MM.1S (cell line): ENCODE results near the gene TMIGD3.

ENCODE experiments used
- DNase-seq: peaks from one replicate; pipeline ENCODE4 v3.0.0-alpha.2; 2015
- H2AFZ ChIP-seq: fragments of 300-600 bp; sonication (generic); 2 replicates; pipeline ENCODE4 v1.6.0; 2016; ENCODE audit warnings: antibody characterized with exemption, low read length
- H3F3A ChIP-seq: fragments of 300-600 bp; sonication (generic); 2 replicates; pipeline ENCODE4 v1.6.1; 2016; ENCODE audit warnings: mild to moderate bottlenecking, antibody characterized with exemption, low read length, moderate library complexity, mixed read lengths; ENCODE audit not compliant: insufficient read depth
- H3K27ac ChIP-seq: fragments of 300-600 bp; sonication (generic); 2 replicates; pipeline ENCODE4 v1.5.1; 2016; ENCODE audit warnings: mild to moderate bottlenecking, low read length
- H3K27me3 ChIP-seq: fragments of 300-600 bp; sonication (generic); replicated peaks from 2 replicates; pipeline ENCODE4 v1.6.0; 2016; ENCODE audit warnings: low read length; ENCODE audit not compliant: insufficient read depth
- H3K36me3 ChIP-seq: fragments of 300-600 bp; sonication (generic); replicated peaks from 2 replicates; pipeline ENCODE4 v1.6.1; 2016; ENCODE audit warnings: mild to moderate bottlenecking, low read length, mixed read lengths; ENCODE audit not compliant: insufficient read depth
- H3K4me1 ChIP-seq: fragments of 300-600 bp; sonication (generic); 2 replicates; pipeline ENCODE4 v1.6.1; 2016; ENCODE audit warnings: low read length, mixed read lengths
- H3K4me2 ChIP-seq: fragments of 300-600 bp; sonication (generic); 2 replicates; pipeline ENCODE4 v1.6.0; 2016; ENCODE audit warnings: low read depth, low read length
- H3K4me3 ChIP-seq: fragments of 300-600 bp; sonication (generic); 2 replicates; pipeline ENCODE4 v1.5.1; 2016; ENCODE audit warnings: low read length, mixed read lengths
- H3K79me2 ChIP-seq: fragments of 300-600 bp; sonication (generic); 2 replicates; pipeline ENCODE4 v1.6.1; 2016; ENCODE audit warnings: mixed run types, low read length, mixed read lengths
- H3K9ac ChIP-seq: fragments of 300-600 bp; sonication (generic); 2 replicates; pipeline ENCODE4 v1.6.1; 2016; ENCODE audit warnings: low read length, mixed read lengths
- H3K9me2 ChIP-seq: fragments of 300-600 bp; sonication (generic); replicated peaks from 2 replicates; pipeline ENCODE4 v1.6.1; 2016; ENCODE audit warnings: mild to moderate bottlenecking, low read length, mixed read lengths; ENCODE audit not compliant: insufficient read depth
- H3K9me3 ChIP-seq: fragments of 300-600 bp; sonication (generic); replicated peaks from 2 replicates; pipeline ENCODE4 v1.6.1; 2016; ENCODE audit warnings: mild to moderate bottlenecking, low read length, mixed read lengths; ENCODE audit not compliant: insufficient read depth
- H4K20me1 ChIP-seq: fragments of 300-600 bp; sonication (generic); 2 replicates; pipeline ENCODE4 v1.6.1; 2016; ENCODE audit warnings: mild to moderate bottlenecking, low read length, moderate library complexity, mixed read lengths; ENCODE audit not compliant: insufficient read depth
- EZH2 ChIP-seq: fragments of 300-600 bp; sonication (generic); optimal IDR thresholded peaks from 2 replicates; pipeline ENCODE3; 2017; ENCODE audit warnings: low read depth, mild to moderate bottlenecking, antibody characterized with exemption, low read length, mixed read lengths
- EZH2phosphoT487 ChIP-seq: fragments of 300-600 bp; sonication (generic); IDR thresholded peaks from 2 replicates; pipeline ENCODE4 v1.6.1; 2018; ENCODE audit warnings: antibody characterized with exemption, low read length
- TF ChIP-seq, protein P1 (sequence below): fragments of 300-600 bp; sonication (generic); IDR thresholded peaks from 2 replicates; pipeline ENCODE4 v1.5.1; 2016; ENCODE audit warnings: antibody characterized with exemption, low read length, mixed read lengths

The TMIGD3 gene

DNA sequence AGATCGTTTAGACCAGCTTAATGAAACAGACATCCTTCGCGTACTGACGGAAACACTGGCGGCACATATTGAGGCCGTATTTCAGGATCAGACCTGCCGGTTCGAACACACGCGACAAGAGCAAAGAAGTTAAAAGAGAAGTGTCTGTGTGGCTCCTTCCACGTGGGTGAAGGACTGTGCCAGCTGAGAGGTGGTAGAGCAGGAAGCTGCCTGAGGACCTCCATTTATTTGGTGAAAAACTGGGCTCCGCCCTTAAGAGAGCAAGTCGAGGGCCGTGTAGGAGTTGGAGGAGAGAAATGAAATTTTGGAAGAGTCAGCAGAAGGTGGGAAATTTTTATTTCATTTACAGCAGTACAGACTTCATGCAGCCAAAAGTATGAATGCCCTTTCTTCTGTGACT, 38.8 kb upstream of the TMIGD3 start:
- DNase-seq, result no peak
- H3K9me2 ChIP-seq, result no peaks in the 10 kb centered on the region
- TF ChIP-seq EZH2, result no peak
- TF ChIP-seq EZH2phosphoT487, result no peak
- TF ChIP-seq, protein P1, sequence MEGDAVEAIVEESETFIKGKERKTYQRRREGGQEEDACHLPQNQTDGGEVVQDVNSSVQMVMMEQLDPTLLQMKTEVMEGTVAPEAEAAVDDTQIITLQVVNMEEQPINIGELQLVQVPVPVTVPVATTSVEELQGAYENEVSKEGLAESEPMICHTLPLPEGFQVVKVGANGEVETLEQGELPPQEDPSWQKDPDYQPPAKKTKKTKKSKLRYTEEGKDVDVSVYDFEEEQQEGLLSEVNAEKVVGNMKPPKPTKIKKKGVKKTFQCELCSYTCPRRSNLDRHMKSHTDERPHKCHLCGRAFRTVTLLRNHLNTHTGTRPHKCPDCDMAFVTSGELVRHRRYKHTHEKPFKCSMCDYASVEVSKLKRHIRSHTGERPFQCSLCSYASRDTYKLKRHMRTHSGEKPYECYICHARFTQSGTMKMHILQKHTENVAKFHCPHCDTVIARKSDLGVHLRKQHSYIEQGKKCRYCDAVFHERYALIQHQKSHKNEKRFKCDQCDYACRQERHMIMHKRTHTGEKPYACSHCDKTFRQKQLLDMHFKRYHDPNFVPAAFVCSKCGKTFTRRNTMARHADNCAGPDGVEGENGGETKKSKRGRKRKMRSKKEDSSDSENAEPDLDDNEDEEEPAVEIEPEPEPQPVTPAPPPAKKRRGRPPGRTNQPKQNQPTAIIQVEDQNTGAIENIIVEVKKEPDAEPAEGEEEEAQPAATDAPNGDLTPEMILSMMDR, result no peak
- no peaks in the 10 kb centered on the region for H3K4me1 ChIP-seq
- H2AFZ ChIP-seq, result no peak overlapping the region
- H3K79me2 ChIP-seq, result no peaks in the 10 kb centered on the region
- H3K4me3 ChIP-seq, result no peak overlapping the region
- no peak overlapping the region for H3K4me2 ChIP-seq
- no peaks in the 10 kb centered on the region for H3K36me3 ChIP-seq
- no peak overlapping the region for H3K27ac ChIP-seq
- no peaks in the 10 kb centered on the region for H3F3A ChIP-seq
- H3K9me3 ChIP-seq, result no peaks in the 10 kb centered on the region
- no peak overlapping the region for H3K9ac ChIP-seq
- no peaks in the 10 kb centered on the region for H3K27me3 ChIP-seq
- no peaks in the 10 kb centered on the region for H4K20me1 ChIP-seq

DNA sequence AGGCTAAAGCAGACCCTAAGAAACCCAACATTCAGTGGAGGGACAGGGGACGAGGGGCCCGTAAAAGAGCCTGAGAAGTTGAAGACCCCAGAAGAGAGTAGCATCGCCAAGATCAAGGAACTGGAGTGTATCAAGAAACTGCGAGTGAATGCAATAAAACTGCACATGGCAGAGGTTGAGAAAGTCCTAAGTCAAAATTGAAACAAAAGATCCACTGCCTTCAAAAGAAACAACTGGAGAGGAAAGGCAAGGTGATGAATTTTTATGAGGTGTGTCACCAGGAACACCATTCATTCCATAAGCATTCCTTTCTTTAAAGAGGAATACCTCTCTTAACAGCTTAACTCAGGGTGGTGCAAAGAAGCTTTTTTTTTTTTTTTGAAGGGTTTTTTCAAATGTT, 38.3 kb upstream of the TMIGD3 start:
- Histone ChIP-seq H2AFZ (no peak overlapping the region), H3K36me3 (no peaks in the 10 kb centered on the region), H3K4me1 (no peaks in the 10 kb centered on the region), H3K4me3 (no peak overlapping the region), H3F3A (no peaks in the 10 kb centered on the region), H3K4me2 (no peak overlapping the region), H3K9me2 (no peaks in the 10 kb centered on the region), H3K27ac (no peak overlapping the region), H3K79me2 (no peaks in the 10 kb centered on the region), H3K27me3 (no peaks in the 10 kb centered on the region), H3K9ac (no peak overlapping the region), H3K9me3 (no peaks in the 10 kb centered on the region), H4K20me1 (no peaks in the 10 kb centered on the region)
- no peak for DNase-seq
- no peak for TF ChIP-seq EZH2
- TF ChIP-seq, protein P1, result no peak
- no peak for TF ChIP-seq EZH2phosphoT487

DNA sequence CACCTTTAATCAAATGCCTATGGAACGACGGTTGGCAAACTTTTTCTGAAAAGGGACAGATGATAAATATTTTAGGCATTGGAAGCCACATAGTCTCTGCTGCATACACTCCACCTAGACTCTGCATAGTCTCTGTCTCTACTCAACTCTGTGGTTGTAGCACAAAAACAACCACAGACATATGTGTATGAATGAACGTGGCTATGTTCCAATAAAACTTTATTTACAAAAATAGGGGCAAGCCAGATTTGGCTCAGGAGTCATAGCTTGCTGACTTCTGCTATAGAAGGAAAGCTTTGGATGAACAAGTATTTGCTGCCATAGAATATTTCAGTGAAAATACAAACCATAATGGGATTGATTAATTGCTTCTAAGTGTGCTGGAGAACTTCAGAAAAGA, 37.5 kb upstream of the TMIGD3 start:
- Histone ChIP-seq H3K9me2 (no peaks in the 10 kb centered on the region), H3K27me3 (no peaks in the 10 kb centered on the region), H2AFZ (no peak overlapping the region), H3K4me2 (no peak overlapping the region), H3K9ac (no peak overlapping the region), H3K36me3 (no peaks in the 10 kb centered on the region), H3F3A (no peaks in the 10 kb centered on the region), H3K79me2 (no peaks in the 10 kb centered on the region), H3K4me1 (no peaks in the 10 kb centered on the region), H4K20me1 (no peaks in the 10 kb centered on the region), H3K27ac (no peak overlapping the region), H3K4me3 (no peak overlapping the region), H3K9me3 (no peaks in the 10 kb centered on the region)
- TF ChIP-seq, protein P1, result no peak
- TF ChIP-seq EZH2, result no peak
- TF ChIP-seq EZH2phosphoT487, result no peak
- DNase-seq, result no peak
